ENCODE data around the gene TNIK. TPM values are rescaled to one million over a fixed set of nuclear protein-coding genes. Genes with fewer than 3 reads are reported as not detected.
A peak's percentile ranks its signal among the peaks of the same experiment; 100 is the strongest.

TNIK gene
- total and polyA plus RNA-seq, 2 of the 4 experiments (the other 2 are of a cell fraction) = 3.4 to 6.3 TPM

DNA sequence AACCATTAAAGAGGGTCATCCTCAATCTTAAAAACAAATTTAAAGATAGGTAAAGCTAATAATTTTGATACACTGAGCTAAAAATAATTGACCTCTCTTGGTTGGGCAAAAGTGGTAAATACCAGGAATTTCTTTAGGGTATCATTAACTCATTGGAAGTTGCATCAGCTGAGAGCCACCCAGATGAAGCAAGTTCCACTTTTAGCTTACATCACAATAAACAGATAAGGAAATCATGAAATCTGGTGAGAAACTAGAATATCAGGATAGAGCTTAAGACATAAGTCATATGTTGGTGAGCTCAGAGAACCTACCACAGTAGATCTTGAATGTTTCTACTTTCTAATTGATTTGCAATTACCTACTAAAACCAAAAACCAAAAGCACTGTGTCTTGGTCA is 336.3 kb downstream of the TNIK start:
- intact Hi-C loops (cut with micrococcal nuclease) = no loop called here
- Histone ChIP-seq H3K4me3 (ENCODE audit: insufficient read depth, low read depth, low read length) (no peak overlapping the region), H3K9me1 (ENCODE audit: insufficient read depth, low read length) (no peaks in the 10 kb centered on the region), H3K4me1 (ENCODE audit: control insufficient read depth, insufficient read depth, low read length) (no peaks in the 10 kb centered on the region), H3K9ac (ENCODE audit: low read depth, low read length) (no peak overlapping the region), H3K4me2 (ENCODE audit: low read depth, low read length) (no peak overlapping the region), H3K9me3 (ENCODE audit: control insufficient read depth, insufficient read depth, low read length) (no peaks in the 10 kb centered on the region), H3K27me3 (ENCODE audit: control insufficient read depth, insufficient read depth, low read length) (no peaks in the 10 kb centered on the region), H4K8ac (ENCODE audit: low read depth in 2 of 2, low read length in 2 of 2) (no peak overlapping the region), H2AFZ (replicated peaks; ENCODE audit: low read length, poor library complexity) (no peak overlapping the region), H2AK9ac (replicated peaks; ENCODE audit: low read depth, low read length, poor library complexity) (no peak overlapping the region), H2AK5ac (ENCODE audit: low read depth, low read length) (no peak overlapping the region), H3K36me3 (ENCODE audit: control insufficient read depth, insufficient read depth, low read length) (peaks cover 4% of the 10 kb centered on the region; the same call in 1 of the 2 replicates), H3K56ac (ENCODE audit: extremely low read depth, insufficient read depth, low read length) (no peak overlapping the region), H3K4ac (ENCODE audit: low read depth, low read length) (no peak overlapping the region), H3K23ac (ENCODE audit: low read depth, low read length) (no peak overlapping the region), H3K79me1 (ENCODE audit: low read depth in 1 of 2, low read length in 2 of 2) (no peaks in the 10 kb centered on the region), H3K14ac (replicated peaks; ENCODE audit: low read depth, low read length) (no peak overlapping the region), H3K27ac (ENCODE audit: insufficient read depth, low read length) (no peak overlapping the region), H4K5ac (ENCODE audit: low read depth, low read length) (no peak overlapping the region), H4K91ac (ENCODE audit: insufficient read depth, low read depth, low read length) (no peak overlapping the region), H2BK120ac (ENCODE audit: low read depth, low read length) (no peak overlapping the region), H2BK5ac (ENCODE audit: low read depth, low read length, poor library complexity, severe bottlenecking) (no peak overlapping the region), H2BK20ac (ENCODE audit: low read depth, low read length) (no peak overlapping the region), H2BK15ac (ENCODE audit: low read depth, low read length) (no peak overlapping the region), H4K20me1 (ENCODE audit: insufficient read depth, low read length) (no peaks in the 10 kb centered on the region), H3K18ac (ENCODE audit: low read depth, low read length) (no peak overlapping the region)
- ChIA-PET POLR2A (ENCODE audit: unreplicated experiment) (no interaction called here), CTCF (no interaction called here)
- ATAC-seq (ENCODE audit: low read depth) (no peak), DNase-seq (peak; percentile 24)
- TF ChIP-seq CHD1 (IDR thresholded peaks at IDR 0.05; ENCODE audit: low read depth, low read length) (no peak), BHLHE40 (IDR thresholded peaks at IDR 0.05; ENCODE audit: low read depth, low read length) (no peak), CEBPB (IDR thresholded peaks at IDR 0.05; ENCODE audit: low read depth, low read length) (0 out of 2 replicates have a peak, but pooled peaks have one; percentile 33)
- no TSS peak for BruUV-seq (replicated peaks)
- dilution Hi-C loops (cut with HindIII; ENCODE audit: low sequenced_read_pairs, unreplicated experiment) = no loop called here
- in situ Hi-C loops (cut with MboI; ENCODE audit: low sequenced_read_pairs) = no loop called here

Data from IMR-90 (cell line).